HEK293 (cell line): ENCODE results near the gene CDK8.

Source experiments
- GLI4 ChIP-seq: fragments of 450-650 bp; formaldehyde crosslinking; IDR thresholded peaks from 2 replicates; pipeline ENCODE4 v1.5.1; 2016; ENCODE audit warnings: missing biosample characterization, missing genetic modification characterization
- KLF16 ChIP-seq: fragments of 450-650 bp; formaldehyde crosslinking; IDR thresholded peaks from 2 replicates; pipeline ENCODE4 v1.5.1; 2017; ENCODE audit warnings: missing biosample characterization, missing genetic modification characterization
- KLF8 ChIP-seq: fragments of 450-650 bp; formaldehyde crosslinking; IDR thresholded peaks from 2 replicates; pipeline ENCODE4 v1.5.1; 2016; ENCODE audit warnings: missing biosample characterization, missing genetic modification characterization
- ZNF24 ChIP-seq: fragments of 450-650 bp; formaldehyde crosslinking; IDR thresholded peaks from 2 replicates; pipeline ENCODE4 v1.5.1; 2016; ENCODE audit warnings: missing biosample characterization, missing genetic modification characterization
- ZNF248 ChIP-seq: fragments of 450-650 bp; formaldehyde crosslinking; IDR thresholded peaks from 2 replicates; pipeline ENCODE4 v1.5.1; 2017; ENCODE audit warnings: missing biosample characterization, missing genetic modification characterization
- ZNF792 ChIP-seq: fragments of 450-650 bp; formaldehyde crosslinking; IDR thresholded peaks from 2 replicates; pipeline ENCODE4 v1.5.1; 2016; ENCODE audit warnings: missing biosample characterization, missing genetic modification characterization
- TF ChIP-seq, protein P1 (sequence below): fragments of 450-650 bp; formaldehyde crosslinking; IDR thresholded peaks from 2 replicates; pipeline ENCODE4 v1.5.1; 2016; ENCODE audit warnings: missing biosample characterization, missing genetic modification characterization
- TF ChIP-seq, protein P2 (sequence below): sonication (generic); formaldehyde crosslinking; IDR thresholded peaks from 2 replicates; pipeline ENCODE4 v1.8.1; 2022; ENCODE audit warnings: mild to moderate bottlenecking, moderate library complexity, missing genetic modification reagents

DNA sequence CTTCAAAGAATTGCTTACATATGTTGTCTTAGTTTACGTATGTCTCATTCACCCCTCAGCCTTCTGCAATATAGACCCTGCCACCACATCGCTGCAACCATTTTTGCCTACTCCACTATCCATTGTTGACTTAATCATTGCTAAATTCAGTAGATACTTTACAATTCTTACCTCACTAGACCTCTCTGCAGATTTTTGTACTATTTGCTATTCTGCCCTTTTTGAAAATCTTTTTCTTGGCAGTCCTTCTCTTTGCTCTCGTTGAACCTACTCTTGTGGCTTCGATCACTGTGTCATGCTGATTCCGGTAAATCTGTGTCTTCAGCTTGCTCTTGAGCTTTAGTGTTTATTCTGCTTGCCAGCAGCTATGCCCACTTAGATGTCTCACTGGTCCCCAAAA, 81.2 kb downstream of the CDK8 start:
- no peak for TF ChIP-seq KLF16 (tag by site-specific recombination)
- TF ChIP-seq ZNF24 (tag by site-specific recombination): no peak
- TF ChIP-seq, protein P1, sequence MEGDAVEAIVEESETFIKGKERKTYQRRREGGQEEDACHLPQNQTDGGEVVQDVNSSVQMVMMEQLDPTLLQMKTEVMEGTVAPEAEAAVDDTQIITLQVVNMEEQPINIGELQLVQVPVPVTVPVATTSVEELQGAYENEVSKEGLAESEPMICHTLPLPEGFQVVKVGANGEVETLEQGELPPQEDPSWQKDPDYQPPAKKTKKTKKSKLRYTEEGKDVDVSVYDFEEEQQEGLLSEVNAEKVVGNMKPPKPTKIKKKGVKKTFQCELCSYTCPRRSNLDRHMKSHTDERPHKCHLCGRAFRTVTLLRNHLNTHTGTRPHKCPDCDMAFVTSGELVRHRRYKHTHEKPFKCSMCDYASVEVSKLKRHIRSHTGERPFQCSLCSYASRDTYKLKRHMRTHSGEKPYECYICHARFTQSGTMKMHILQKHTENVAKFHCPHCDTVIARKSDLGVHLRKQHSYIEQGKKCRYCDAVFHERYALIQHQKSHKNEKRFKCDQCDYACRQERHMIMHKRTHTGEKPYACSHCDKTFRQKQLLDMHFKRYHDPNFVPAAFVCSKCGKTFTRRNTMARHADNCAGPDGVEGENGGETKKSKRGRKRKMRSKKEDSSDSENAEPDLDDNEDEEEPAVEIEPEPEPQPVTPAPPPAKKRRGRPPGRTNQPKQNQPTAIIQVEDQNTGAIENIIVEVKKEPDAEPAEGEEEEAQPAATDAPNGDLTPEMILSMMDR (tag by site-specific recombination): no peak
- no peak for TF ChIP-seq ZNF248 (tag by site-specific recombination)
- TF ChIP-seq KLF8 (tag by site-specific recombination): no peak
- no peak for TF ChIP-seq GLI4 (tag by site-specific recombination)
- TF ChIP-seq ZNF792 (tag by site-specific recombination): no peak
- TF ChIP-seq, protein P2, sequence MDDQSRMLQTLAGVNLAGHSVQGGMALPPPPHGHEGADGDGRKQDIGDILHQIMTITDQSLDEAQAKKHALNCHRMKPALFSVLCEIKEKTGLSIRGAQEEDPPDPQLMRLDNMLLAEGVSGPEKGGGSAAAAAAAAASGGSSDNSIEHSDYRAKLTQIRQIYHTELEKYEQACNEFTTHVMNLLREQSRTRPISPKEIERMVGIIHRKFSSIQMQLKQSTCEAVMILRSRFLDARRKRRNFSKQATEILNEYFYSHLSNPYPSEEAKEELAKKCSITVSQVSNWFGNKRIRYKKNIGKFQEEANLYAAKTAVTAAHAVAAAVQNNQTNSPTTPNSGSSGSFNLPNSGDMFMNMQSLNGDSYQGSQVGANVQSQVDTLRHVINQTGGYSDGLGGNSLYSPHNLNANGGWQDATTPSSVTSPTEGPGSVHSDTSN: no peak
